ENCODE results near the gene STEAP4.
A peak's percentile ranks its signal among the peaks of the same experiment; 100 is the strongest.

STEAP4 gene

DNA sequence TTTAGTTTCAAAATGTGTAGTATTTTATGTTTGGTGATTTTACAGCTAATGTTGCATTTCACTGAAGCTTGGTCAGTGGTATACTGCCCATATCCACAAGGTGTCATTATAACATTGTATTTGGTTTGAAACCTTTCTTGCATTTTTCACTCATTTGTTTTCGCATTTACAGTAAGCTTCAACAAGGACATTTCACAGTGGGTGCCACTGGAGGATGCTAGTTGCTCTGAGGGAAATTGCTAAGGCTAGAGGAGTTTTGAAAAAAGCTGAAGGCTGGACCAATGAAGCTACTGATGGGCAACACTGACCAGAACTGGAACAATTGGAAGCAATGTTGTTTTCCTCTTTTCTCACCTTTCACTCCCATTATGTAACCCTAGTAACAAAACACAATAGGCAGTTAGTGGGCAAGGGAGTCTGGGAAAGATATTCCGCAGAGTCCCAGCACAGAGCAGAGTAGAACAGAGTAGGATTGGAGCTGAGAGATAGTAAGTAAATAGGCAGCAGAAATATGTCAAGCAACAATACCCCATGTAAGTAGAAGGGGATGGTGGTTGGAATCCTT, 63.3 kb downstream of the STEAP4 start:
- TF ChIP-seq, protein P1, sequence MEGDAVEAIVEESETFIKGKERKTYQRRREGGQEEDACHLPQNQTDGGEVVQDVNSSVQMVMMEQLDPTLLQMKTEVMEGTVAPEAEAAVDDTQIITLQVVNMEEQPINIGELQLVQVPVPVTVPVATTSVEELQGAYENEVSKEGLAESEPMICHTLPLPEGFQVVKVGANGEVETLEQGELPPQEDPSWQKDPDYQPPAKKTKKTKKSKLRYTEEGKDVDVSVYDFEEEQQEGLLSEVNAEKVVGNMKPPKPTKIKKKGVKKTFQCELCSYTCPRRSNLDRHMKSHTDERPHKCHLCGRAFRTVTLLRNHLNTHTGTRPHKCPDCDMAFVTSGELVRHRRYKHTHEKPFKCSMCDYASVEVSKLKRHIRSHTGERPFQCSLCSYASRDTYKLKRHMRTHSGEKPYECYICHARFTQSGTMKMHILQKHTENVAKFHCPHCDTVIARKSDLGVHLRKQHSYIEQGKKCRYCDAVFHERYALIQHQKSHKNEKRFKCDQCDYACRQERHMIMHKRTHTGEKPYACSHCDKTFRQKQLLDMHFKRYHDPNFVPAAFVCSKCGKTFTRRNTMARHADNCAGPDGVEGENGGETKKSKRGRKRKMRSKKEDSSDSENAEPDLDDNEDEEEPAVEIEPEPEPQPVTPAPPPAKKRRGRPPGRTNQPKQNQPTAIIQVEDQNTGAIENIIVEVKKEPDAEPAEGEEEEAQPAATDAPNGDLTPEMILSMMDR (conservative IDR thresholded peaks at IDR 0.05; ENCODE audit: low read depth, low read length), result peak; percentile 70
- no peak for DNase-seq (ENCODE audit: low read depth)
- no peak overlapping the region for H3K4me3 ChIP-seq (ENCODE audit: low read length)

DNA sequence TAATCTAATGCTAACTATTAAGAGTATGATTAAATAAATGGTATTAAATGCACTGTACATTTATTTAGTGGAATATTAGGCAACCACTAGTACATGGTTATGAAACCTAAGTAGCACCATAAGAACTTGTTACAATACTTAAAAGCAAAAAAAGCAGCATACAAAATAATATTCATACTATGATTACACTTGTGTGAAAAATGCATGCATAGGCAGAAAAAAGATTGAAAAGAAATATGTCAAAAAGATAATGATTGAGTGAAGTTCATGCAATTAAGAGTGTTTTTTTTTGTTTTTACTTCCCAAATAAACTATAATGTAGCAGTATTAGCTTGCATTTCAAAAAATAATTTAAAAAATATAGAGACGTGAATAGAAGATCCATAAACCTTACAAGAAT, 66.8 kb downstream of the STEAP4 start:
- DNase-seq (ENCODE audit: low read depth), result no peak
- H3K4me3 ChIP-seq (ENCODE audit: low read length), result no peak overlapping the region
- TF ChIP-seq, protein P1 (conservative IDR thresholded peaks at IDR 0.05; ENCODE audit: low read depth, low read length), result no peak

DNA sequence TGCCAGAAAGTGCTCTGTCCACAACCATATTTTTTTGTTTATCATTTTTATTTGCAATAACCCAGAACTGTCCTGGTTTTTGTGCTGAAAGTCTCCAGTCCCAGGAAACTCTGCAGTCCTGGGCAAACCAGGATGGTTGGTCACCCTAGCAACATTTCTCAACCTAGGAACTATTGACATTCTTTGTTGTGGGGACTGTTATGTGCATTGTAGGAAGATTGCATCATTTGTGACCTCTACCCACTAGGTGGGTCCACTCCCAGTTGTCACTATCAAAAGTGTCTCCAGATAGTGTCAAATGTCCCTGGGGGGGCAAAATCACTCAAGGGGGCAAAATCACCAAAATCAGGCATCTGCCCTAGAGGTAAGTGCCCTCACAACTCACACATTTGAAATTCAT, 72.9 kb downstream of the STEAP4 start:
- no peak for DNase-seq (ENCODE audit: low read depth)
- H3K4me3 ChIP-seq (ENCODE audit: low read length), result no peak overlapping the region
- TF ChIP-seq, protein P1 (conservative IDR thresholded peaks at IDR 0.05; ENCODE audit: low read depth, low read length), result no peak

DNA sequence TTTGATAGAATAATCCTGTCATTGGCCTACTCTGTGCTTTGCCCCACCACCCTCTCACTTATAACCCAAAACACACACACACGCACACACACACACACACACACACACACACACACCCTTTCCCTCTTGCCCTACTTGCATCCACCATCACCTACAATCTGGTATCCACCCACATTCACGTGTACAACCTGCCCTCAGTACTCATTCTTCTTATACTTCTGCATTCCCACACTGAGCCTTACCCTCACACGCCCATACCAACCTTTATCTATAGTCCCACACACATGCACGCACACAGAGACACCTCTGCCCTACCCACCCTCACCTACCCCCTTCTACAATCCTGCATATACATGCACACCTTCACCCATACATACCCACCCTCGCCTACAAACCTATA, 76.0 kb downstream of the STEAP4 start:
- H3K4me3 ChIP-seq (ENCODE audit: low read length), result no peak overlapping the region
- TF ChIP-seq, protein P1 (conservative IDR thresholded peaks at IDR 0.05; ENCODE audit: low read depth, low read length), result no peak
- no peak for DNase-seq (ENCODE audit: low read depth)

DNA sequence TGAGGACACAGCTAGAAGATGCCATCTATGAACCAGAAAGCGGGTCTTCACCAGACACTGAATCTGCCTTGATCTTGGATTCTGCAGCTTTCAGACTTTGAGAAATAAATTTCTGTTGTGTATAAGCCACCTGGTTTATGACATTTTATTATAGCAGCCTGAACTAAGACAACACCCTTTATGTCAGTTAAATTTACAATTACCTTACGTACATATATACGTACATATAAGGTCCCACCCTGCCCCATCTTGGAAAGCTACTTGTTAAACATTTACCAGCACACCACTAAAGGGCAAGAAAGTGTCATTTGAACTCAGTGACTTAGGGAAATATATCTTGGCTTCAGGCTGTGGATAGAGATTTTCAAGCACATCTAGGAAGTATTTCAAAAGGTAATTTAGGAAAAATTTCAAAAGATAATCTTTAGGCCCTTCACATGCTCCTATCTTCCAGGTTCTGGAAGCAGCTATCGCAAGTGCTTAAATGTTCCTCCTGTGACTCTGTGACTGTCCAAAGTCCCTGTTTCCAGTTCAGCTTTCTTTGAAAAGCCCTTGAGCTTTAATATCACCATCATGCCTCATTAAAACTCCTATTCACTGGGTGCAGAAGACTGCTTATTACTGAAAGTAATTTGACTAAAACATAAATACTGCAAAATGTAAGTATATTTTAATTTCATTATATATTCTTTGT, 77.2 kb downstream of the STEAP4 start:
- no peak for DNase-seq (ENCODE audit: low read depth)
- TF ChIP-seq, protein P1 (conservative IDR thresholded peaks at IDR 0.05; ENCODE audit: low read depth, low read length), result no peak
- H3K4me3 ChIP-seq (ENCODE audit: low read length), result no peak overlapping the region

DNA sequence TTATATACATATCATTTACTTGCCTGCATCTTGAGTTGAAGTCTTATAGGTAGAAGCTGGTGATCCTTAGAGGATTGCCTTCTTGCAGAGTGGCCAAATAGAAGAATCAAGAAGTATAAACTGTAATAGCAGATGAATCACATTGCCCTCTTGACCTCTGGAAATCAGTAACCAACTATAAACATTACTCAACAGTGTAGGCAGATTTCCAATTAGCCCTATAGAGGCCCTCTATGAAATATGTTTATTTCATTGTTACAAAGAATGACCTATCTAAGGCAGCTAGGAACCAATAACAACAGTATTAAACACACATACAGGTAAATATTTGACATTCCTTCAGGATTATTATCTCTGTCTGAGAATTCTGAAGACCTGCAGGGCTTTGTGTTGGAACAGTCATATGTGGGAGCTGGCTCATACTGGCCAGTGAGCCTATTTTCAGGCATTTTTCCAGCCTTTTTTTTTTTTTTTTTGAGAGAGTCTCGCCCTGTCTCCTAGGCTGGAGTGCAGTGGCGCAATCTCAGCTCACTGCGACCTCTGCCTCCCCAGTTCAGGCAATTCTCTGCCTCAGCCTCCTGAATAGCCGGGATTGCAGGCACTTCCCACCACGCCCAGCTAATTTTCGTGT, 79.7 kb downstream of the STEAP4 start:
- H3K4me3 ChIP-seq (ENCODE audit: low read length), result no peak overlapping the region
- TF ChIP-seq, protein P1 (conservative IDR thresholded peaks at IDR 0.05; ENCODE audit: low read depth, low read length), result no peak
- DNase-seq (ENCODE audit: low read depth), result peak; percentile 47

DNA sequence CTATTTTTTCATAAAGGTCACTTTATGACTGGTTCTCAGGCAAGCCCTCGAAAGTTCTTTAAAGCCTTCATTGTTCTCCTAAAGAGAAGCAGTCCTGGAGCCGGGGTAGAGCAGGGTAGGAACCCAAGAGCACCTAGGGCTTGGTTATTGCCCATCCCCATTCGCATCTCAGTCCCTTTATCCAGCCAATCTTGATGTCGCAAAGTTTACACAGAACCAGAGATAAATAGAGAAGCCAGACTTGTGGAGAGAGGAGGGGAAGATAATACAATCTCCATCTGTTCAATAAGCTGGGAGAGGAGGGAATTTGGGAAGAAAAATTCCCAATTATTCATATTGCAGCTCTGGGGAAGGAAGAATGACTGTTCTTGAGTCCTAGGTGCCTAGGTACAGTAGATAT, 80.5 kb downstream of the STEAP4 start:
- TF ChIP-seq, protein P1 (conservative IDR thresholded peaks at IDR 0.05; ENCODE audit: low read depth, low read length), result no peak
- no peak overlapping the region for H3K4me3 ChIP-seq (ENCODE audit: low read length)
- no peak for DNase-seq (ENCODE audit: low read depth)
